Stimulated activated CD8-positive, alpha-beta memory T cell treated with anti-CD3 and anti-CD28 coated beads, Interleukin-7, amount 100 ng/mL, for 48 hours (primary cell): ENCODE measurements around the gene MICALL2.
"Not testable (repeated sequence)": the region's sequence is repeated elsewhere in the genome, so short reads cannot be mapped to it uniquely, and the experiment has no call there.

Experiments
- DNase-seq, 2 donors: peaks; one replicate each; pipeline ENCODE4 v3.0.0-alpha.2; 2020; ENCODE audit warnings: low read depth in 1 of 2; ENCODE audit errors: extremely low read depth in 1 of 2

Gene MICALL2

DNA sequence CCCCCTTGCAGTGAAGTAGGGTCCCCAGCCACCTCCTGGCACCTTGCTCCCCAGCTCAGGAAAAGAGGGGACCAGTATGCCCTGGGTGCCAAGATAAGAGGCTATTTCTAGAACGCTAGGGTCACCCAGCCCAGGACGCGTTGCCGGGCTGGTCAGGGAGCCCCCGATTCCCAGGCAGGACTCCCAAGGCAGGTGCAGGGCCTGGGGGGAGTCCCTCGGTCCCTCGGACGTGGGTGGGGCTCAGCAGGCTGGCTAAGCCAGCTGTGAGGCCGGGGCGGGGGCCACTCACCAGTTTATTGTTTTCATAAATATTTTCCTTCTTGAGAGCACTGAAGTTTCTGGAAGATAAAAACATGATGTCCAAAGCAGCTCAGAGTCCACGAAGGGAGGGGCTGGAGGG, 9.3 kb downstream of the MICALL2 start:
- DNase-seq, result no peak

DNA sequence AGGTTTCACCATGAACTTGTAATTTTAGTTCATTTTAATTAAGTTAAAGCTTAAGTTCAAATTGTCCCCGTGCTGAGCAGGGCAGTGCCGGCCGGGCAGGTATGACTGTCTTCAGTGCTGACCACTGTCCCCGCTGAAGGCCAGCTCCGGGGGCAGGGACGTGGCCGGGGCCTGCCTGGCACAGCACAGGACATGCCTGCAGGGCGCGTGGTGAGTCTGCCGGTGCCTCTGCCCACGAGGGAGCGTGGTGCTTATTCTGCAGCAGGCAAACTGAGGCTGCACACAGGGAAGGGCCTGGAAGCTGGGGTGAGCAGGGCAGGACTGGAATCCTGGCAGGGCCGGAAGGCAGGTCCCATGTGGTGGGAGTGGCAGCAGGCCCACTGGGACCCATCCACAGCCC, 9.8 kb downstream of the MICALL2 start:
- DNase-seq, result no peak

DNA sequence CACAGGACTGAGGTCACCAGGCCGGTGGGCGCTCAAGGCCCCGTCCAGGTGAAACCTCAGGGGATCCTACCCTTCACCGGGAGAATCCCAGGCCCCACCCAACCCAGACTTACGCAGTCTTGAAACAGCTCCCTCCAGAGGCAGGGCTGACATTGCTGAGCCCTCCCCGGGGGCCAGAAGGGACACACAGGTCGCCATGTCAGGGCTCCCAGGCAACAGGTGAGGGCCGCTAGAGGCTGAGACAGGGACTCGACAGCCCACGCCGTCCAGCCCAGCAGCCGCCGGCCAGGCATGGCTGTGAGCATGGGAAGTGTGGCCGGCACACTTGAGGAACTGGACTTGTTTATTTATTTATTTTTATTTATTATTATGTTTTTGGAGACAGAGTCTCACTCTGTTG, 10.3 kb downstream of the MICALL2 start:
- DNase-seq, result no peak

DNA sequence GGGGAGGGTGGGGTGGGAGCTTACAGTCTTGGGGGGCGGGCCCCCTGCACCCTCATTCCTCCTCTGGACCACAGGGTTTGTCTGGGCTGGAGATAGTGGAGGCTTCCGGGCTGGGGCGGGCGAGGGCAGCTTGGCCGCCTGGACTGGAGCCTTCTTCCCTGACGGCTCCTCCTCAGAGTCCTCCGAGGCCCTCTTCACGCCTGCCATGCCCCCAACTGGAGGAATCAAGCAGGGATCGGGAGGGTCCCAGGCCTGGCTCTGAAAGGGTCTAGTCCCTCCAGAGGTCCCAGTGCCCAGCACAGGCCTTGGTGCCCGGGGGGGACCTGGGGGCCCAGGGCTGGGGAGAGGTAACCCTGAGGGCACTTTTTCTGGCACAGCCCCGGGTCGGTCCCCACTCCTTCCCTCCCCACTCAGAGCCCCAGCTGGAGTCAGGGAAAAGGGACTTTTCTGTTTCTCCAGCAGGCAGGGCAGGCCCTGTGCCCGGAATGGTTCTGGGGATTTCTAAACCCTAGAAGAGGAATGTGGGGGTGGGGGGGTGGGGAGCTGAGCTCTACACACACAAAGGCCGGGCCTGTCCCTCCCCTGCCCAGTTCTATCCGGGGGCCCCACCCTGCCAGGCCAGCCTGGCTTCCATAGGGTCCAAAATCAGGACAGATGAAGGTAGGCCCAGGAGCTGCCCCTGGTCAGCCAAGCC, 11.6 kb downstream of the MICALL2 start:
- no peak for DNase-seq

DNA sequence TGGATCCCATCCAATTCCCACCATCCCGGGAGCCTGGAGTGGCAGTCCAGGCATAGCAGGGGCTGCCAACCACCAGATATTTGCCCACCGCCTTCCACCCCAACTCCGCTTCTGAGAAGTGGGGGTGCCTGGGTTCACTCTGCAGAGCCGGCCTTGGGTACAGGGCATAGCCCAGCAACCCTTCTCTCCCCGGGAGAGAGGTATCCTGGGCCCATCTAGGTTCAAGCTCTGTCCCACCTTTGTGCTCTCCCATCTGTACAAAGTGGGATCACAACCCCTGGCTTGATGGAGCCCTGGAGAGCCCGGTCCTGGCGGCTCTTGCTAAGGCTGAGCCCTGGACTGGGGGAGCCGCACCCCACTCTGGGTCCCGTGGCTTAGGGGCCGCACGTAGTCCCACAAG, 12.2 kb downstream of the MICALL2 start:
- DNase-seq, result no peak

DNA sequence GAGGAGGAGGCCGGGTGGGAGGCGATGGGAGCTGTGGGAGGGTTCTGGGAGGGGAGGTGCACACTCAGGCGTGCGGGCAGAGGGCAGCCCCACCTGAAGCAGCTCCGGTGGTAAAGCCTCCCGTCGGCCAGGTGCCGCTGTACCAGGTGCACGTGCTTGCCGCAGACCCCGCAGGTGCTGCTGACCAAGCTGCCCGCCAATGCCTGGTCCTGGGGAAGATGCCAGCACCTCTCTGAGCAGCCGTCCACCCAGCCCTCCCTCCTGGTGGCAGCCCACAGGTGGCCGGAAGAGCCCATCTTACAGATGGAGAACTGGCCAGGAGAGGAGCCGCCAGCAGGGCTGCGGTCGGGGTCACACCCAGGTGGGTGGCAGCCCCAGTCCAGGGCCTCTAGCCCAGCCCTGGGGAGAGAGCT, 12.6 kb downstream of the MICALL2 start:
- DNase-seq, result no peak

DNA sequence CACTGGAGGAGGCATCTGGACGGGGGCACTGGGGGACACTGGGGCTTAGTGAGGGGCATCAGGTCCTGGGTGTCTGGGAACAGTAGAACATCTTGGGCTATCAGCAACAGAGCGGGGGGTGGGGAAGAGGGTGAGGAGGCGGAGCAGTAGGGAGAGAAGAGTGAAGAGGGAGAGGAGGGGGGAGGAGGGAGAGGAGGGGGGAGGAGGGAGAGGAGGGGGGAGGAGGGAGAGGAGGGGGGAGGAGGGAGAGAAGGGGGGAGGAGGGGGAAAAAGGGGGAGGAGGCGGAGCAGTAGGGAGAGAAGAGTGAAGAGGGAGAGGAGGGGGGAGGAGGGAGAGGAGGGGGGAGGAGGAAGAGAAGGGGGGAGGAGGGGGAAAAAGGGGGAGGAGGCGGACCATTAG, 13.2 kb downstream of the MICALL2 start:
- DNase-seq, result not testable (repeated sequence)

DNA sequence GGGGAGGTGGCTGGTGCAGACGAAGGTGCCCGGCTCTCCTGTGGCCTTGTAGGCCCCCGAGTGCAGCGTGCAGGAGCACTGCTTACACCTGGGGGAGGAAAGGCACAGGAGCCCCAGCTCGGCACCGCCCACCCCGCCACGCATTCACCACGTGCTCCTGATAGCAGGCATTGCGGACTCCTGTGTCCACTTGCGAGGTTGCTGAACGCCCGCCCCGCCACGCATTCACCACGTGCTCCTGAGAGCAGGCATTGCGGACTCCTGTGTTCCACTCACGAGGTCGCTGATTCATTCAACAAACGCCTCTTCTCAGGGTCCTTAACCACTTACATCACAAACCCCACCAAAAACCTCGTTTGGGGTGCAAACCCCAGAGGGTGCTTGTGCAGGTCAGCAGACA, 13.9 kb downstream of the MICALL2 start:
- no peak for DNase-seq

DNA sequence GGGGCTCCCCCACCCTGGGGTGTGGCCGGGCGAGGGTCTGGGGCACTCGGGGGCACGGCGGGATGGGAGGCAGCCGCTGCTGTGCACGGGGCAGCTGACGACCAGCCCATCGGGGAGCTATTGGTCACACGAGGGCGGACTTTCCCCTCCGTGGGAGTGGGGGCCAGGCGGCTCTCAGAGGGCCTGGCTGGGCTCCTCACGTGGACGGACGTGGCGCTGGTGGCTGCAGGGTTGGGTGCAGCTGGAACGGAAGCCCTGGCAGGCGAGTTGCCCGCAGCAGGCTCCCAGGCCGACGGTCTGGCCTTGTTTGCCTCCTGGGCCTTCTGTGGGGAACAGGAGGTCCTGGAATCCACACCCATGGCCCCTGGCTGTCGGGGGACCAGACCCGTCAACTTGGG, 14.3 kb downstream of the MICALL2 start:
- no peak for DNase-seq

DNA sequence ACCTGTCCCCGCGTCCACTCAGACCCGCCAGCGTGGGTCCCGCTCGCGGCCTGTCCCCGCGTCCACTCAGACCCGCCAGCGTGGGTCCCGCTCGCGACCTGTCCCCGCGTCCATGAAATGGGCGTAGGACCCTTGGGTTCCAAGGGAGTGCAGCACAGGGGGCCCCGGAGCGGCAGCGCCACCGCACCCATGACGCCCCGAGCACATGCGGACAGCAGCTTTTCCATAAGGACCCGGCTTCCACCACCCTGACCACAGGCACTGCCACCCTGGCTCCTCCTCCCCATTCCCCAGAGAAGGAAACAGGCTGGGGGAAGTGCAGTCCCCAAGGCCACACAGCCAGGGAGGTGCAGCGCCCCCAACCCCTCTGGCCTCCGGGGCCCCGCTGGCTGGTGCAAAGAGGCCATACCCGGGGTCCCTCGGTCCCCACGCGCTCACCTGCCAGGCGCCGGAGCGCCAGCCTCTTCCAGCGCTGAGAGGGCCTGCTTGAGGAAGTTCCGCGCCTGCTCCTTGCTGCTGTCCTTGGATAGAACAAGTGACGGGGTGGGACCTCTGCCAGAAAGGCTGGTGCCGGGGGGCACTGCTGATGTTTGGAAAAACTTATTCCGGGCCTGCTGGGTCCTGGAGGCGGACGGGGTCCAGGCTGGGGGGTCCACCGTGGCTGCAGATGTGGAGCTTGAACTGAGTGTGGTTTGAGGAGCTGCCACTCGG, 14.9 kb downstream of the MICALL2 start:
- no peak for DNase-seq

DNA sequence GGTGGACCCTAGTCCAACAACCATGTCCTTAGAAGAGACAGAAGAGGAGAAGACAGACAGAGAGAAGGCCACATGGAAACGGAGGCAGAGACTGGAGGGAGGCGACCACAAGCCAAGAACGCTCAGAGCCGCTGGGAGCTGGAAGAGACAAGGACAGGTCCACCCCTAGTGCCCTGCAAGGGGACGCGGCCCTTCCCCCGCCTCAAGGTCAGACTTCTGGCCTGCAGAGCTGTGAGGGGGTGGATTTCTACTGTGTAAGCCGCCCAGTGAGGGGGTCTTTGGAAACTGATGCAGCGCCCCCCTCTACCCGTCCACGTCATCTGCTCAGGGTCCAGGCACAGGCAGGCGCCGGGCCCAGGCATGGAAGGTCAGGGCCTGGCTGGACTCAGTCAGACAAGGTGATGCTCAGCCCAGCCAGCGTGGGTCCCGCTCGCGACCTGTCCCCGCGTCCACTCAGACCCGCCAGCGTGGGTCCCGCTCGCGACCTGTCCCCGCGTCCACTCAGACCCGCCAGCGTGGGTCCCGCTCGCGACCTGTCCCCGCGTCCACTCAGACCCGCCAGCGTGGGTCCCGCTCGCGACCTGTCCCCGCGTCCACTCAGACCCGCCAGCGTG, 15.6 kb downstream of the MICALL2 start:
- not testable (repeated sequence) for DNase-seq

DNA sequence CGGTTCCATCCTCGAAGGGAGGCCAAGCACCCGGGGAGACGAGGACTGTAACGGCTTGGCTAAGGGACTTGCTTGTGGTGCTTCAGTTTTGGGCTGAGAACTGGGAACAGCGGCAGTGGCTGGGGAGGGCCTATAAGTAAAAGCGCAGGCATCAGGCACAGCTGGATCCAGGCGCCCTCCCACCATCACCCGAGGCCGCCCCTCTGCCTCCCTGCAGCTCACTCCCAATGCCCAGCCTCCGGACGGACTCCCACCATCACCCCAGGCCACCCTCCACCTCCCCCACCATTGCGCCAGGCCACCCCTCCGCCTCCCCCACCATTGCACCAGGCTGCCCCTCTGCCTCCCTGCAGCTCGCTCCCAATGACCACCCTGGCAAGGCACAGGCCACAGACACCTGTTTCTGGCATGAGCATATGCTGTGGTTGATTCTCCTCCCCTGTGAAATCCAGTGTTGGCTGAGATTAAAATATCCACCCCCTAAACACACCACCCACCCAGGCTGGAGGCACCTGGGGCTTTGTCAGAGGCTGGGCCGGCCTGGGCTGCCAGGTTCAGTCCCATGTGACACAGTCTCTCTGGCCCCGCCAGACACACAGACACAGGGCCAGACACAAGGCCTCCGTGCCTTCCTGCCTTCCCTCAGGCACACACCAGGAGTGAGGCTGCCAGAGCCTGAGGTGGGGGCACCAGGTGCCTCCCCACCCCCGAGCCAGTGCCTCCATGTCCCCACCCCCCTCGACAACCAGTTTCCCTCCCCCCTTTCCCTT, 16.7 kb downstream of the MICALL2 start:
- DNase-seq, result no peak

DNA sequence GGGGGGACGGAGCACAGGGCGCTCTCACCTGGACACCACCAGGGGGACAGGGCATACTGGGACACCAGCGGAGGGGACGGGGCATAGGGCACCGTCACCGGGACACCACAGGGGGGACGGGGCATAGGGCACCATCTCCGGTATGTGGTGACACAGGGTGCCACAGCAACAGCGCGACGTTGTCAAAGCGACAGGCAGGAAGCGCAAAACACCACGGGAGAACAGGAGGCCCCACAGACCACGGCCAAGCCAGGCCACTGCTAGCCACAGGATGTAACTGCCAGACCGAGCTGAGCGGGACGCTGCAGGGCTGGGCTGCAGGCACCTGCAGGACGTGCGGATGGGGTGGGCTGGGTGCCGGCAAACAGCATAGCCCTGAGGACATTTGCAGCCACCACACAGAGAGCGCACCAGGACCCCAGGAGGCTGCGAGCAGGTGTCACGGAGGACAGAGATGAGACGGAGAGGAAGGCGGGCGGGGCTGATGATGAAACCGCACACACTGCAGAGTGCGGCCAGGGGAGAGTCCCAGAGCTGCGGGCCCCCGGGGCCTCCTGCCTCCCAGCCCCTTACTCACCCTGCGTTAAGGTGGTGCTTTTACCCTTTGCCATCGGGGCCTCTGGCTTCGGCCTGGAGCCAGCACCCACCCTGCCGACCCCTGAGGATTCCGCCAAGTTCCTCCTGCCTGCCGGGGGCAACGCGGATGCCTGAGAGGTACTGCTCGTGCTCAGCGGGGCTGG, 17.5 kb downstream of the MICALL2 start:
- DNase-seq, result no peak

DNA sequence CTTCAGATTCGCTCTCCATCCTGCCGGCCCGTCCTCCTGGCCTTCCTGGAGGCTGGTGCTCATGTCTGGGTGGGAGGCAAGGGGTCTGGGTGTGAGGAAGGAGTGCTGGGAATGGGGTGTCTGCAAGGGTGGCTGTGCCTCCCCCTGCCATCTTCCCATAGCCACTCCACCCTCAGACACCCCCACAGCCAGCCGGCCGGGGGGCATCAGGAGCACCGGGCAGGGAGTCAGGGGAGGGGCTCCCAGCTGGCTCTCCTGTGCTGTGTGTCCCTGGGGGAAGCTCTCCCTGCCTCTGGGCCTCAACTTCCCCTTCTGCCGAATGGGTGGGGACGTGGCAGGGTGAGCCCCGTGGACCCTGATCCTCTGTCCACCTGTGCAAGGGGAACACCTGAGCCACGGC, 18.6 kb downstream of the MICALL2 start:
- no peak for DNase-seq

DNA sequence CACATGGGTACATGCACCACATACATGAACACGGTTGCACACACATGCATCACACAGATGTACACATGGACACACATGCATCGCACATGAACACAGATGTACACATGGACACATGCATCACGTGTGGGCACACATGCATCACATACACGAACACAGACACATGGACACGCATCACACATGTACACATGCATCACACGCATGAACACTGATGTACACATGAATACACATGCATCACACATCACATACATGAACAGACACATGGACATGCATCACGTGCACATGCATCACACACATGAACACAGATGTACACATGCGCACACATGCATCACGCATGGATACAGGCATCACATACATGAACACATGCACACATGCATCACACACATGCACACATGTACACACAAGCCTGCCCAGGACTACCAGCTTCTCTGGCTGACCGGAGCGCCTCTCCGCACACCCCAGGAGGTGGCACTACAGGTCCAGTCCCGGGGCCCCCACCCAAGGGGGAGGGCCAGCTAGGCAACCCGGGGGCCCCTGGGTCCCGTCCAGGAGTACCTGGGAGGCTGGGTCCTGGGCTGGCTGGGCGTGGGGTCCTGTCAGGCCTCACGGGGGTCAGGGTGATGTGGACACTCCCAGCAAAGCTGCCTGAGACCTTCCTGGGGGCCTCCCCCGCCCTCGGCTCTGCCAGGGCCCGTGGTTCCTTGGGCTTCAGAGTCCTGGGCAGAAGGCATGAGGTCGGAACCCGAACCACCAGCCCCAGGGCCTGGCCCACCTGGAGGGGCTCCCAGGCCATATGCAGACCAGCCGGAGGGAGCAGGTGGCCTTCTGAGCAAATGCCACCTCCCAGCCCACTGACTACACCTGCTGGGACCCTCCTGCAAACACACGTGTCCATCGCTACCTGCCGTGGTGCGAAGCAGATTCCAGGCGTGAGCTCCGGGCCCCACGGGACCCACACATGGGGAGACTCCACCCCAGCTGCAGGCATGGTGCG, 19.6 kb downstream of the MICALL2 start:
- DNase-seq, result no peak

DNA sequence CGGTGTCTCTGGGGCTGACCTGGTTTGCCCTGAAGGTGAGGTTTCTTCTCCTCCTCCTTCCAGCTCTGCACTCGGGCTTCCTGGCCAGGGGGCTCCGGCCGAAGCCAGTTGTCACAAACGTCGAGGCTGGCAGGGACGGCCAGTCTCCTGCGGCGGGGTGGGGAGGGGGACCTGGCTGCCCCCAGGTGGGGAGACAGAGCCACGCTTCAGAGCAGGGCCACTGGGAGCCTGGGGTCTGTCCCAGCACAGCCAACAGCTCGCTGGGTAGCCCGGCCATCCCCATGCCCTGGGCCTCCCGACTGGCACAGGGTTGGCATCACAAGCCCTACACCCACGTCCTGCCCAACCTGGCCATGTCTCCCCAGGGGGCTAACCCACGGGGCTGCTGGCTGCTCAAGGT, 20.4 kb downstream of the MICALL2 start:
- no peak for DNase-seq

DNA sequence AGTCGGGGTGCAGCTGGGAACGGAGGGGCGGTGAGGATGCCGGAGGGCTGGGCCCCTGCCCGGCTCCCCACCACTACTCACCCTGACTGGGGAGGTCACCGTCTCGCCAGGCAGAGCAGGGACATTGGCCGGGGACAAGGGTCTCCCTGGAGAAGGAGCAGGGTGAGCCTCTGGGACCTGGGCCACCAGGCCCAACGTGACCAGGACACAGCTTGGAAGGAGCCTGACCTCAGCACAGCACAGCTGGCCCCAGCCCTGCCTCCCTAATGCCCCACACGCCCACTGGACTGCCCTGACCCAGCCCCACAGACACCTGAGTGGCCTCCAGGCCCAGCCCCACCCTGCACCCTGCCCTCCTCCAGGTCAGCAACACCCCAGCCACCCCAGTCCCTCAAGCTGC, 21.1 kb downstream of the MICALL2 start:
- no peak for DNase-seq

DNA sequence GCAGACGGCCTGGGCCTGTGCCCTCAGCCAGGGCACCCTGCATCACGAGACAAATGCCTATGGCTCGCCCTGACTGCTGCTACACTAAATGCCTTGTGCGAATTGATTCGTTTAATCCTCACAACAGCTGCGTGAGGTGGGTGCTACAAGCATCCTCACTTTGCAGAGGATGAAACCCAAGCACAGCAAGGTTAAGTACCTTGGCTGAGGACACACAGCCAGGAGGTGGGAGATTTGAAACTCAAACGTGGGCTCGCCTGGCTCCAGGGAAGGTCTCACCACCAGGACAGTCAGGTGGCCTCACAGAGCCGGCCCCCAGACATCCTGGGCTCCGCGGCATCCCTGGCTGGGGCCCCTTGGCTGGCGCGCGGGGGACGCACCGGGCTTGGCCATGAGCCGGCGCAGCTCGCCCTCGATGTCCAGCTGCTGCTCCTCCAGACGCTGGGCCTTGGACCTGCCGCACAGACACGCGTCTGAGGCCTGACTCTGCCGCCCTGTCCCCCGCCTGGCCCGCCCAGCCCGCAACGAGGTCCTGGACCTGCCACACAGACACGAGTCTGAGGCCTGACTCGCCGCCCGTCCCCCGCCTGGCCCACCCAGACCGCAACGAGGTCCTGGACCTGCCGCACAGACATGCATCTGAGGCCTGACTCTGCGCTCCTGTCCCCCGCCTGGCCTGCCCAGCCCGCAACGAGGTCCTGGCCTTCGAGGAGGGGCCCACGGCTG, 22.0 kb downstream of the MICALL2 start:
- no peak for DNase-seq

DNA sequence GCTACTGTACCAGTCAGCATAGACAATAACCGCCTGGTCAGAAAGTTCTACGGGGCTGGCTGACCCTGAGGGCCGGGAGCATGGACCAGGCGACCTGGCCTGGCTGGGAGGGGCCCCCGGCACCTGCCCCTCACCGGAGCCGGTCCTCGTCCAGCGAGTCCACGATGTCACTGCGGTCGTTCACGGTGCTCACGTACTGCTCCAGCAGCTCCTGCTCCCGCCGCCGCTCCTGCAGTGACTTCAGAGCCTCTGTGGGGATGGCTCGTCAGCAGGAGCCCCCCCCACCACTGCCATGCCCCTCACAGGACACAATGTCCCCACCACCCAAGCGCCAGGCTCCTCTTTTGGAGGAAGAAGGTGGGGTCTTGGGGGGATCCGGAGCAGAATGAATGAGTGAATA, 22.7 kb downstream of the MICALL2 start:
- DNase-seq, result no peak
